KMS-11 (cell line): ENCODE measurements around the gene MYO16.

Source experiments
- H2AFZ ChIP-seq: fragments of 200-600 bp; sonication (generic); 2 replicates; pipeline ENCODE4 v1.6.1; 2016; ENCODE audit warnings: antibody characterized with exemption, mixed run types, low read depth
- H3K27ac ChIP-seq: fragments of 200-600 bp; sonication (generic); 2 replicates; pipeline ENCODE4 v1.6.1; 2016; ENCODE audit warnings: mild to moderate bottlenecking, mixed run types
- H3K27me3 ChIP-seq: fragments of 200-600 bp; sonication (generic); 2 replicates; pipeline ENCODE4 v1.6.1; 2017; ENCODE audit warnings: mild to moderate bottlenecking, low read depth, mixed run types, moderate library complexity; ENCODE audit not compliant: insufficient read depth
- H3K36me3 ChIP-seq: fragments of 200-600 bp; sonication (generic); 2 replicates; pipeline ENCODE4 v1.6.1; 2017; ENCODE audit warnings: mild to moderate bottlenecking, mixed run types; ENCODE audit not compliant: insufficient read depth
- H3K4me1 ChIP-seq: fragments of 200-600 bp; sonication (generic); 2 replicates; pipeline ENCODE4 v1.6.1; 2016; ENCODE audit warnings: mild to moderate bottlenecking, low read depth, mixed run types; ENCODE audit not compliant: poor library complexity, severe bottlenecking
- H3K4me2 ChIP-seq: fragments of 200-600 bp; sonication (generic); 2 replicates; pipeline ENCODE4 v1.7.0; 2016; ENCODE audit warnings: mild to moderate bottlenecking, mixed run types
- H3K4me3 ChIP-seq: fragments of 200-600 bp; sonication (generic); IDR thresholded peaks from 2 replicates; pipeline ENCODE4 v1.6.1; 2017; ENCODE audit warnings: low read depth, low read length, mixed read lengths; ENCODE audit not compliant: insufficient read depth
- H3K79me2 ChIP-seq: fragments of 200-600 bp; sonication (generic); 2 replicates; pipeline ENCODE4 v1.6.1; 2016; ENCODE audit warnings: low read depth, mixed run types; ENCODE audit not compliant: insufficient read depth
- H3K9ac ChIP-seq: fragments of 200-600 bp; sonication (generic); 2 replicates; pipeline ENCODE4 v1.6.1; 2016; ENCODE audit warnings: mild to moderate bottlenecking, mixed run types
- H4K20me1 ChIP-seq: fragments of 200-600 bp; sonication (generic); 2 replicates; pipeline ENCODE4 v1.6.1; 2016; ENCODE audit warnings: mild to moderate bottlenecking, mixed run types; ENCODE audit not compliant: insufficient read depth
- TF ChIP-seq, protein P1 (sequence below): fragments of 200-600 bp; sonication (generic); conservative IDR thresholded peaks from 2 replicates; pipeline ENCODE4 v1.6.1; 2017; ENCODE audit warnings: low read depth, mild to moderate bottlenecking, antibody characterized with exemption, low read length, moderate library complexity, mixed read lengths

Gene MYO16

DNA sequence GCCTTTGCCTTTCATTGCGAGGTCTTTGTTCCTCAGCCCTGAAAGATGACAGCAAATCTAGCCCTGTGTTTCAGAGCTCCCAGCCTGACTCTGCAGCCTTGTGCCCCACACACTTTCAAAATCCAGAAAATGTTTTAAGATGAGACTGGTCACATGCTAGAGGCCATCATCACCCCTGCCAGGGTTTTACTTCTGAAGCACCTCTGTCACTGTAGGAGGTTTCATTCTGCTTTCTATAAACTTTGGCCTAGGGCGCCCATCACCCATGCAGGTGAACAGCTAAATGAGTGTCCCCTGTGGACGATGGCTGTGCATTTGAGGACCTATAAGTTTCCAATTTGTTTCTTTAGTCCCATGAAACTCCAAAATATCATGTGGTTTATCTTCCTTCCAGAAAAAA, 574.2 kb downstream of the MYO16 start:
- Histone ChIP-seq H3K4me3 (no peak overlapping the region), H4K20me1 (no peaks in the 10 kb centered on the region), H3K36me3 (no peaks in the 10 kb centered on the region), H3K4me1 (no peaks in the 10 kb centered on the region), H2AFZ (no peak overlapping the region), H3K9ac (no peak overlapping the region), H3K27ac (no peak overlapping the region), H3K4me2 (no peak overlapping the region), H3K27me3 (no peaks in the 10 kb centered on the region), H3K79me2 (no peaks in the 10 kb centered on the region)
- TF ChIP-seq, protein P1, sequence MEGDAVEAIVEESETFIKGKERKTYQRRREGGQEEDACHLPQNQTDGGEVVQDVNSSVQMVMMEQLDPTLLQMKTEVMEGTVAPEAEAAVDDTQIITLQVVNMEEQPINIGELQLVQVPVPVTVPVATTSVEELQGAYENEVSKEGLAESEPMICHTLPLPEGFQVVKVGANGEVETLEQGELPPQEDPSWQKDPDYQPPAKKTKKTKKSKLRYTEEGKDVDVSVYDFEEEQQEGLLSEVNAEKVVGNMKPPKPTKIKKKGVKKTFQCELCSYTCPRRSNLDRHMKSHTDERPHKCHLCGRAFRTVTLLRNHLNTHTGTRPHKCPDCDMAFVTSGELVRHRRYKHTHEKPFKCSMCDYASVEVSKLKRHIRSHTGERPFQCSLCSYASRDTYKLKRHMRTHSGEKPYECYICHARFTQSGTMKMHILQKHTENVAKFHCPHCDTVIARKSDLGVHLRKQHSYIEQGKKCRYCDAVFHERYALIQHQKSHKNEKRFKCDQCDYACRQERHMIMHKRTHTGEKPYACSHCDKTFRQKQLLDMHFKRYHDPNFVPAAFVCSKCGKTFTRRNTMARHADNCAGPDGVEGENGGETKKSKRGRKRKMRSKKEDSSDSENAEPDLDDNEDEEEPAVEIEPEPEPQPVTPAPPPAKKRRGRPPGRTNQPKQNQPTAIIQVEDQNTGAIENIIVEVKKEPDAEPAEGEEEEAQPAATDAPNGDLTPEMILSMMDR, result no peak

DNA sequence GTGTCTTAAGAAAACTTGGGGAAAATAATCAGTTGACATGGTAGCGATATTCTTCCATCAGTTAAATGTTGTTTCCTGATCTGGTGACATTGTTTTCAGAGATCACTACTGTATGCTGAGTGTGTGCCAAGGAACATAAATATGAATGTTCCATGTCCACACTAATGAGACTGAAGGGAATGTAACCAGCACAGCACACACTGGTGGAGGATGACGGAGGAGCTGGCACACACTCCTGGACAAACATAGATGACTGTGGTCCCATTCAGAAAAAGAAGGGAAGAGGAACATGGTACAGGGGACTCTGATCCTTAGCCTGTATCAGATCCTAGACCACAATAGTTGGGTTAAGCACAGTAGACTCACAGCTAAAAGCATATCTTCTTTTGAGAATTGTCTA, 574.8 kb downstream of the MYO16 start:
- Histone ChIP-seq H3K36me3 (no peaks in the 10 kb centered on the region), H4K20me1 (no peaks in the 10 kb centered on the region), H3K4me1 (no peaks in the 10 kb centered on the region), H3K4me3 (no peak overlapping the region), H3K4me2 (no peak overlapping the region), H3K79me2 (no peaks in the 10 kb centered on the region), H3K9ac (no peak overlapping the region), H3K27ac (no peak overlapping the region), H2AFZ (no peak overlapping the region), H3K27me3 (no peaks in the 10 kb centered on the region)
- TF ChIP-seq, protein P1, result no peak

GRCh38 chr13:109204657-109205056, 575.2 kb downstream of the MYO16 start:
- Histone ChIP-seq H2AFZ (no peak overlapping the region), H3K36me3 (no peaks in the 10 kb centered on the region), H3K4me3 (no peak overlapping the region), H3K9ac (no peak overlapping the region), H3K4me1 (no peaks in the 10 kb centered on the region), H3K27ac (no peak overlapping the region), H3K79me2 (no peaks in the 10 kb centered on the region), H3K27me3 (no peaks in the 10 kb centered on the region), H3K4me2 (no peak overlapping the region), H4K20me1 (no peaks in the 10 kb centered on the region)
- TF ChIP-seq, protein P1, result no peak

- no peak overlapping the region for H3K4me2 ChIP-seq
Measured at GRCh38 chr13:109205315-109205714, 575.9 kb downstream of the MYO16 start.

More at GRCh38 chr13:109205315-109205714, 575.9 kb downstream of the MYO16 start:
- Histone ChIP-seq H2AFZ (no peak overlapping the region), H3K9ac (no peak overlapping the region), H3K27ac (no peak overlapping the region), H3K27me3 (no peaks in the 10 kb centered on the region), H3K36me3 (no peaks in the 10 kb centered on the region), H3K4me1 (no peaks in the 10 kb centered on the region), H3K79me2 (no peaks in the 10 kb centered on the region), H3K4me3 (no peak overlapping the region), H4K20me1 (no peaks in the 10 kb centered on the region)
- TF ChIP-seq, protein P1, result no peak
